Dermis blood vessel endothelial cell (primary cell): ENCODE results near the gene ZNF385D. TPM values are rescaled to one million over a fixed set of nuclear protein-coding genes. Genes with fewer than 3 reads are reported as not detected.

Experiments
- DNase-seq: peaks from one replicate; pipeline ENCODE4 v3.0.0; 2010
- total RNA-seq: library from RNA; depleted of rRNA; stranded (reverse); fragments of >200 nt; gene quantifications from 2 replicates; pipeline ENCODE4 v1.2.3, GENCODE V29; 2014

ZNF385D gene
- total RNA-seq, 1 donor from 2014 or later = 4.4 TPM

- no peak for DNase-seq
Measured at GRCh38 chr3:21747966-21748555, 2.9 kb downstream of the ZNF385D start.

DNA sequence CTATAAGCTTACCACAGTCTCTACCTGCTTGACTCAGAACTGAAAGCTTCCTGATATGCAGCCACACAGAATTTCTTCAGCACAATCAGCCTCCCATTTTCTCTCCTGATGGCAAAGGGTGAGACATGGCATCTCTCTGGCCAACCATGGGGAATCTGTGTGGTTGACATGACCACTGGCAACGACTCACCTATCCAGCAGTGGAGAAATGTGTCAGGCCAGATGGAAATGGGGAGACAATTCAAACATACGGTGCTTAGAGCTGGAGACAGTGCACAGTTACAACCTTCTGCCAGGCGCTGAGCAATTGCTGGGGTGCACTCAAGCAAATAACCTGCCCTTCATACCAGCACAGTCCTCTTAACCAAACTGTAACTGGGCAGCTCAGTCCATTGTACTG lies 3.6 kb downstream of the ZNF385D start:
- no peak for DNase-seq

- DNase-seq = no peak
Measured at GRCh38 chr3:21745966-21746365, 5.0 kb downstream of the ZNF385D start.

DNA sequence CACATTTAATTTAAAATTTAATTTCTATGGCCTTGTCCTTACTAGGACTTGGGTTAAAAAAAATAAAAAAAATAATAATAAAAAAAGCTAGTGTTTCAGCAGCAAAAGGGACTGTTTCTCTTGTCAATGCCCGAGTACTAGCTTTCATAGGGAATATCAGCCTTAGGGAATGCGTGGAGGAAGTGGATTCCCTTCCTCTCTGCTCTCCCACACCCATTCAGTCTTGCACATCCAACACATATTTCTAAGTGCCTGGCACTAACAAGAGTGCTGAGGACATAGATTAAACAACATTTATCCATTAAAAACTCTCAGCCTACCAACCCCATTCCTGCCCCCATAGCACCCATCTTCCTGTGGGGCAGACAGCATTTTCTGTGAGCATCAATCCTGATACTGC lies 6.2 kb downstream of the ZNF385D start:
- DNase-seq = no peak

DNA sequence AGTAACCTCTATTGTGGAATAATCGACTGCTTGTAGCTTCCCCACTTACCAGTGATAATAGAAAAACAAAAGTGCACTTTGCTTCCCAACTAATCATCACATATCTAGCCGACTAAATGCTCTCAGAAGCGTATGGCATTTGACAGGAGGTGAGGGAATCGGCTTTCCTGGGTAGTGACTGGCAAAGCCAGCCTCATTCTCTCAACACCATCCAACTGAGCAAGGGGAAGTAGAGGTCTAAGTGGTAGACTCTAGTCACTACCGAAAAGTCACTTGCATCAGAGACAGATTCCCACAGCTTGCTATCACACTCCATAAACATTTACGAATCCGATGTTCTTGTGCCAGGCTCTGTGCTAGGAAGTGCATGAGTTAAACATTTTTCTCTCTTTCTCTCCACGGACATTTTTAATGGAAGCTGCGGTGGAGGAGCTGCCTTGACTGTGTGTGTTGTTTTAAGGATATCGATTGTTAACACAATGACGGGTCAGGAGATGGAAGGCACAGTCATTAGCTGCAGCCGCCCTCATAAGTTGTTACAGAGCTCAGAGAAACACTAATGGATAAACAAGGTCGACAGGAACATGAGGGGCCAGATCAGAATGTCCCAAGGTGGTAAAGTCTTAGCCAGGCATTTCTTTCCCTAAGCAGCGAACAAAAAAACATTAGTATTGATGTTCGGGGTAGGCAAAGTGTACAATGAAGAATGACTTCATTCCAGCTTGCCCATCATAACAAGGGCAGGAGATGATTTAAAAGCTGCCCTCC lies 11.9 kb downstream of the ZNF385D start:
- DNase-seq = no peak

- no peak for DNase-seq
Measured at GRCh38 chr3:21738283-21738682, 12.7 kb downstream of the ZNF385D start.

GRCh38 chr3:21734746-21735145 lies 16.3 kb downstream of the ZNF385D start:
- DNase-seq = no peak

GRCh38 chr3:21729888-21730459 lies 21.0 kb downstream of the ZNF385D start:
- DNase-seq = no peak

DNA sequence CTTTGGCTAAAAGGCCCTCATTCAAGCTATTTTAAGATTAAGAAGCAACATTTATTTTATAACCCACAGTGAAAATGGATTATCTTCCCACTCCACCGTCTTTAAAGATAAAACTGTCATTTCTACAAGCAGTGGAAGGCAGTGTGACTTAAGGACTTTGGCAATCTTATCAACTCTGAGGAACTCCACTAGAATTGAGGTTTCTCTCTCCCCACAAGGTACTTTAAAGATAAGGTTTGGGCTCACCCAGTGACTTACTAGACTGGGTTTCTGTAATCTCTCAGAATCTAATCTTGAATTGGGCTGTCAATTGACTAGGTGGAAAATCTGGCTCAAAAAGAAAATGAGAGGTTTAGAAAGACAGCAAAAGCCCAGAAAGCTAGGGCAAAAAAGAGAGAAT lies 21.7 kb downstream of the ZNF385D start:
- DNase-seq = no peak

DNA sequence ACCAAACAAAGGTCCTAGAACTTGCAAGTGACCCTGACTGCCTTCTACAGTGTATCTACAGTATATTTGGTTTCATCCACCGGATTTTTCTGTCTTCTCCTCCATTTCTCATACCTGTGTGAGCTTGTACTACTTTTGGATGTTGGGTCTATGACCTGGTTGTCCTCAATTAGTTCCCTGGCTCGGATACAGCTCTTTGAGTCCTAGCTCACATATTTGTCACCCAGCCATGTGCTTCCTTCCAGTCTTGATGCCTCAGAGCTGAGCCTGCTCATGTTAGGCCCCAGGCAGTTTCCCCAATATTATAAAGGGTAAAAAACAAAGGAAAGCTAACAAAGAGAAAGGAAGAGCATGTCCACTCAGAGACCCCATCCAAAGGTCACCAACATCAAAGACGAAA lies 28.2 kb downstream of the ZNF385D start:
- DNase-seq = no peak

GRCh38 chr3:21722301-21722700 lies 28.7 kb downstream of the ZNF385D start:
- DNase-seq = no peak

GRCh38 chr3:21718943-21719591 lies 31.9 kb downstream of the ZNF385D start:
- DNase-seq = no peak

DNA sequence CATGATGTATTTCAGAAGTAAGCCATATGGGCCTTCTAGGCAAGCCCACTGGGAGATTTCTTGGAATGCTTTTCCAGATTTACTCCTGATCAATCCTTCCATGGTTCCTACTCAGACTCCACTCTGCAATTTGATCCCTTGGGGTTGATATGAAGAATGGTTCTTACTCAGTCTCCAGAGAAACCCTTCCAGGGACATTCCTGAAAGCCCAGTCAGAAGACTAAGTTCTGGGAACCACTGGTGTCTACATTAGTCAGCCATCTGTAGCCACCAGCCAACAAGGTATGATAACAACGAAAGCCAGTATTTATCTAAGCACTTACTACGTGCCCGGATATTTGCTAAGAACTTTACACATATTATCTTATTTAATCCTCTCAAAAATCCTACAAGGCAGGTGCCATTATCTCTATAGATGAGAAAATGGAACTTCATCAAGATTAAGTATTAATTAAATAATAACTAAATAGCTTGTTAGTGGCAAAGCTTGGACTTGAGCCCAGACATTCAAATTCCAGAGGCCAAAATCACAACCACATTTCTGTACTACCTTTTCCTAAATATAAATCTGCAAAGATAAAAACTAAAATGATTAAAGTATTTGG lies 32.7 kb downstream of the ZNF385D start:
- DNase-seq = peak; percentile 25

GRCh38 chr3:21715662-21716061 lies 35.3 kb downstream of the ZNF385D start:
- no peak for DNase-seq

DNA sequence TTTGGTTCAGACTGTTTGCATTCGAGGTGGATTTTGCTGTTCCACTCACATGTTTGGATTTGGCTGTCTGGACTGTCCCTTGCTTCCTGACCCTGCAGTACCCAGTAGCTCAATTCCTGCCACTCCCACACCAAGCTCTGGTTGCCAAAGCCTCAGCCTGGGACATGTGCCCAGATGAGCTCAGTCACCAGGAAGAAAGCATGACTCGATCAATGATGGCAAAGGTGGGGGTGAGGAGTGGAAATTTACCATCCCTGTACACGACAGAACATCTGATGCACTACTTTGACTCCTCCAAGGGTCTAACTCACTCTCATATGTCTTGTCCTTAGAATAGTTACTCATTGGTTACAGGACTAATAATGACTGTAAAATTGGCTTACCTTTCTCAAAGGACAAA lies 45.2 kb downstream of the ZNF385D start:
- DNase-seq = peak; percentile 36

DNA sequence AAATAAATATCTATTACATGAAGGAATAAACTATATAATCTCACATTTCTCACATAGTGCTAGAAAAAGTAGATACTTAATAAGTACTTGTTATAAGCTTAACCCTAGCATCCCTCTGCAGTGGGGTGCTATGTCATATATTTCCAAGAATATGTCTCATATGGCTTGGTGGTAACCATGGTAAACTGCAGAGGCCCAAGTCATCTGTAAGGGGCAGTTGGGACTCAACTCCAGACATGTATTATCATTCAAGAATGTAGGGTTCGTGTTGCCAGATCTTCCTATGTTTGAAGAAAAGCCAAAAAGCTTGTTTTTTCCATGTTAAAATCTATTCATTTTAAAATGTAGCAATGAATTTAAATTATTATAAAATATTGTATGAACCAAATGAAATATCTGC lies 46.2 kb downstream of the ZNF385D start:
- DNase-seq = no peak

DNA sequence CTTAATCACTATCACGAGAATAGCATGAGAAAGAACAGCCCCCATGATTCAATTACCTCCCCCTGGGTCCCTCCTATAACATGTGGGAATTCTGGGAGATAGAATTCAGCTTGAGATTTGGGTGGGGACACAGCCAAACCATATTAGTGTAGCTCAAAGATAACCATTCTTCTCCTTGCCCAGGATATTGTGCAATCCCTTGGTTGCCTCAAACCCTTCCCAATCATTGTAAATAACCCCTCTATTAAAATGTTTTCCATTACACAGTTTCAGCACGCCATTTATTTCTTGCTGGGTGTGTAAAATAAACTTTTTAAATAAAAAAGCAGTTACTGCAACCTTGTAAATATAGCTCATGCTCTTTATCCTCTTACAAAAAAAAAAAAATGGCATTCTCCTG lies 47.7 kb downstream of the ZNF385D start:
- no peak for DNase-seq

DNA sequence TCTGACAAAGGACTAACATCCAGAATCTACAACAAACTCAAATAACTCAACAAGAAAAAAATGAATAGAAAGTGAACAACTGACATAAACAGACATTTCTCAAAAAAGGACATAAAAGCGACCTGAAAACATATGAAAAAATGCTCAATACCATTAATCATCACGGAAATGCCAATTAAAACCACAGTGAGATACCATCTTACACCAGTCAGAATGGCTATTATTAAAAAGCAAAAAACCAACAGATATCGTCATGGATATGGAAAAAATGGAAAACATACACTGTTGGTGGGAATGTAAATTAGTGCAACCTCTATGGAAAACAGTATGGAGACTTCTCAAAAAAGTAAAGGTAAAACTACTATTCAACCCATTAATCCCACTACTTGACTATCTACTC lies 53.3 kb downstream of the ZNF385D start:
- no peak for DNase-seq

DNA sequence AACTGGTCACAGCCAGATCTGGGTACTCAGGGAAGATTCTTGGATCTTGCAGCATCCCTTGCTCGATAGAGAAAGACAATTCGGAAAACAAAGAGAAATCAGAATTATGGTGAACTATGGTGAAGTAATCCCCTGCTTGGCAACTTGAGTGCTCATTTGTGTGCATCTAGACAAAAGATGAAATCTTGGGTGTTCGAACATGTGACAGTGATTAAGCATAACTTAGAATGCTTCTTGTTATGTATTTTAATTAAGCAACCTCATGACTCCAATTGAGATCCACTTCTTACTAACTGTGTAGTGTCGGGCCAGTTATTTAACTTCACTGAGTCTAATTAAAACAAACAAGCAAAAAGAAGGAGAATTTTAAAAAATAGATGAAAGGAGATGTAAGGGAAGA lies 56.5 kb downstream of the ZNF385D start:
- DNase-seq = no peak

DNA sequence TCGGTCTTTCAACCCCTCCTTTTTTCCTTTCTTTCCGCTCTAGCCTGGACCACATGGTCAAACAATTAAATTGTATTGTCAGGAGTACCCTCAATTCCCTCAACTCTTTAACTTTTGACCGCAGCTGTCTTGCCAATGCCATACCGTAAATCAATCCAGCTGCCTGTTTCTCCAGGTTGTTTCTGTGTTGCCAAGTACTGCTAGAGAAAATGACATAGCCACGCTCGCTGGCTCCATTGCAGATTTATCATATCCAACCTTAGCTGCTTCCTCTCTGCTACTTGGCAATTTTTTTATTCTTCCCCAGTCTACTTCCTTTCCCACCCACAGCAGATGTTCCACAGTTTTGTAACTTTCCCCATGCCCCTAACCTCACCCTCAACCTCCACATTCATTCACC lies 60.0 kb downstream of the ZNF385D start:
- no peak for DNase-seq

DNA sequence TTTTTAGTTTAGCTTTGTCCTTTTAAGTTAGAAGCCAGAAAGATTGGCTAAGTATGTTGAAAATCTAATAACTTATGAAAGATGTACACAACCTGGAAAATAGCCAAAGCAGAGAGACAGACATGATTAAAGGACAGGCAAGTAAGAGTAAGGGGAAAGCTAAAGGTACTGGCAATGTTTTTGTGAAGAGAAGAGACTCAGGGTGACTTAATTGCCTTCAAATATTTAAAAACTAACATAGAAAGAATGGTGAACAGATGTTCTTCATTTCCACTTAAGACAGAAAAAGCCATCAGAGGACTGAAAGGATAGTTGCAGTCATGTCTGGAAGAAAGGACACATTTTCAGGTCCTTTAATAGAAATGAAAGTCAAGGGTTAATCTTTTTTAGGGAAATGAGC lies 68.8 kb downstream of the ZNF385D start:
- no peak for DNase-seq

GRCh38 chr3:21673393-21673792 lies 77.6 kb downstream of the ZNF385D start:
- DNase-seq = no peak

DNA sequence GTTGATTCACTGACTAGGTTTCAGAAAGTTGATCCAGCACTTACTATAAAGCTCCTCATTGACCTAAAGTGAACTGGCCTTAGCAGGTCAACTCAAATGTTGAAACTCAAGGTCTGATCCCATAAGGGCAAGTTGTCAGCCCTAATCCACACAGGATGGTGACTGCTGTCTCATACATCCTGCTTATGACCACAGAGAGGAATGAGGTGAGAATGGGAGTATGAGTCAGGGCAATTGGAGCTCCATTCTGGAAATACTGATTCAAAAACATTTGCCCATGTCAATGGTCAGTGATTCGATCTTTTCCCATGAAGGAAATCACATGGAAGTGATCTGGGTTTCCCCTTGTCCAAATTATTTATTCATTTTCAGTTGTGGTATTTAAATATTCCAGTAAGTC lies 78.7 kb downstream of the ZNF385D start:
- peak; percentile 89 for DNase-seq
